Ascending aorta (tissue), 2 donors: Measurements from ENCODE around the gene NXPH2. TPM values are rescaled to one million over a fixed set of nuclear protein-coding genes. Genes with fewer than 3 reads are reported as not detected.

ENCODE experiments used
- DNase-seq, 2 donors: peaks; one replicate each; pipeline ENCODE4 v3.0.0-alpha.2; 2019; ENCODE audit warnings: low spot score in 2 of 2
- H3K27ac ChIP-seq, 2 donors: fragments of 200-600 bp; sonication (generic); one replicate each; pipeline ENCODE4 v1.5.1; 2016 to 2017; ENCODE audit warnings: mild to moderate bottlenecking in 1 of 2
- H3K27me3 ChIP-seq: fragments of 200-600 bp; sonication (generic); one replicate; pipeline ENCODE4 v1.5.1; 2017
- H3K36me3 ChIP-seq, 2 donors: fragments of 200-600 bp; sonication (generic); one replicate each; pipeline ENCODE4 v1.5.1; 2016
- H3K4me1 ChIP-seq, 2 donors: fragments of 200-600 bp; sonication (generic); one replicate each; pipeline ENCODE4 v1.5.1; 2016 to 2017; ENCODE audit warnings: mild to moderate bottlenecking in 1 of 2
- H3K4me3 ChIP-seq, 2 donors: fragments of 200-600 bp; sonication (generic); one replicate each; pipeline ENCODE4 v1.5.1; 2016 to 2017; ENCODE audit warnings: mild to moderate bottlenecking in 1 of 2
- H3K9me3 ChIP-seq, 2 donors: fragments of 200-600 bp; sonication (generic); one replicate each; pipeline ENCODE4 v1.5.1; 2016
- intact Hi-C: fragments of 100-400 bp; cut with DNase I; formaldehyde crosslinking; loops from one replicate; pipeline ENCODE4 v1.15.1; 2023
- total RNA-seq: library from RNA; depleted of rRNA; stranded (reverse); fragments of >200 nt; gene quantifications from one replicate; pipeline ENCODE4 v1.1.0, GENCODE V29; 2016
- TF ChIP-seq, protein P1 (sequence below), 3 experiments: fragments of 200-600 bp in 2 of 3; fragments of 450-650 bp in 1 of 3; sonication (generic) in 2 of 3; IDR thresholded peaks; one replicate each; pipeline ENCODE4 v1.5.1; 2016 to 2019; ENCODE audit warnings: antibody characterized with exemption in 3 of 3, mild to moderate bottlenecking in 1 of 3, moderate library complexity in 1 of 3

NXPH2 gene
- total RNA-seq, 1 donor from 2014 or later: not detected

DNA sequence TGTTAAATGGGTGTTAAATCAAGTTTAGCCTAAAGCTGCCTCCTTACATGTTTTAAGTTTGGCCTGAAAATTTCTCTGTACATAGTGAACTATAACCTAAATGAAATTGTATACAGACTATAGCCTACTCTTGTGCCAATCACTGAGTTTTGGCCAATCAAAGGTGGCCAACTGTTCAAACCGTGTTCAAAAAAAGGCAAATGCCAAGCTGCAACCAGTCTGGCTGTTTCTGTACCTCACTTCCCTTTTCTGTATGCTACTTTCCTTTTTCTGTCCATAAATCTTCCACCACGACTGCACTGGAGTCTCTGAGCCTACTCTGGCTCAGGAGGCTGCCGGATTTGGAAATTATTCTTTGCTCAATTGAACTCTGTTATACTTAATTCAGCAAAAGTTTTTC, 157.6 kb downstream of the NXPH2 start:
- TF ChIP-seq, protein P1, sequence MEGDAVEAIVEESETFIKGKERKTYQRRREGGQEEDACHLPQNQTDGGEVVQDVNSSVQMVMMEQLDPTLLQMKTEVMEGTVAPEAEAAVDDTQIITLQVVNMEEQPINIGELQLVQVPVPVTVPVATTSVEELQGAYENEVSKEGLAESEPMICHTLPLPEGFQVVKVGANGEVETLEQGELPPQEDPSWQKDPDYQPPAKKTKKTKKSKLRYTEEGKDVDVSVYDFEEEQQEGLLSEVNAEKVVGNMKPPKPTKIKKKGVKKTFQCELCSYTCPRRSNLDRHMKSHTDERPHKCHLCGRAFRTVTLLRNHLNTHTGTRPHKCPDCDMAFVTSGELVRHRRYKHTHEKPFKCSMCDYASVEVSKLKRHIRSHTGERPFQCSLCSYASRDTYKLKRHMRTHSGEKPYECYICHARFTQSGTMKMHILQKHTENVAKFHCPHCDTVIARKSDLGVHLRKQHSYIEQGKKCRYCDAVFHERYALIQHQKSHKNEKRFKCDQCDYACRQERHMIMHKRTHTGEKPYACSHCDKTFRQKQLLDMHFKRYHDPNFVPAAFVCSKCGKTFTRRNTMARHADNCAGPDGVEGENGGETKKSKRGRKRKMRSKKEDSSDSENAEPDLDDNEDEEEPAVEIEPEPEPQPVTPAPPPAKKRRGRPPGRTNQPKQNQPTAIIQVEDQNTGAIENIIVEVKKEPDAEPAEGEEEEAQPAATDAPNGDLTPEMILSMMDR (IDR thresholded peaks at IDR 0.05): no peak
- intact Hi-C loops: no loop called here
- H3K4me1 ChIP-seq: no peaks in the 10 kb centered on the region

GRCh38 chr2:138621139-138621538, 159.1 kb downstream of the NXPH2 start:
- Histone ChIP-seq H3K27me3 (no peaks in the 10 kb centered on the region), H3K36me3 (no peaks in the 10 kb centered on the region), H3K9me3 (no peaks in the 10 kb centered on the region), H3K4me3 (no peak overlapping the region), H3K4me1 (no peaks in the 10 kb centered on the region), H3K27ac (no peak overlapping the region)
- TF ChIP-seq, protein P1 (IDR thresholded peaks at IDR 0.05): no peak
- DNase-seq: no peak
- intact Hi-C loops: no loop called here

More for the DNA sequence above, 157.6 kb downstream of the NXPH2 start:
- Histone ChIP-seq H3K27ac (no peak overlapping the region), H3K4me3 (no peak overlapping the region), H3K27me3 (no peaks in the 10 kb centered on the region), H3K9me3 (no peaks in the 10 kb centered on the region), H3K36me3 (no peaks in the 10 kb centered on the region)
- DNase-seq: no peak

DNA sequence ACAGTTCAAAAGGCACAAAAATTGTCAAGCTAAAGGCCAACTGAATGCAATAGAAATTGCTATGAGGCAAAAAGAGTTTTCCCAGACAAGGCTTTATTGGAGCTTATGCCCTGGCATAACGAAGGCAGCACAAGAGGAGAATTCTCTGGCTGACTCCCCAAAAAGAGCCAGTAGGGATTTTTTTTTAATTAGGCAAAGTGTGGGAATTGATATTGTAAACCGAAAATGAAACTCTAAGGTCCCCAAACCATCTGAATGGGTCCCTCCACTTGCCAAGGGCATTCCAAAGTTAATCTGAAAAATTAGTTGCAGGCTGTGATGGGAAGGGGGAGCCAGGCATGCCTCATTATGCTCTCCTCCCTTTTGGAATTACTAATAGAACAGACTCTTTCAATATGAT, 159.8 kb downstream of the NXPH2 start:
- TF ChIP-seq, protein P1 (IDR thresholded peaks at IDR 0.05): no peak
- H3K36me3 ChIP-seq: no peaks in the 10 kb centered on the region
- H3K27ac ChIP-seq: no peak overlapping the region
- no peaks in the 10 kb centered on the region for H3K27me3 ChIP-seq
- no peak for DNase-seq
- H3K4me3 ChIP-seq: no peak overlapping the region
- no peaks in the 10 kb centered on the region for H3K9me3 ChIP-seq
- no peaks in the 10 kb centered on the region for H3K4me1 ChIP-seq
- intact Hi-C loops: no loop called here
